ENCODE results near the gene ARID1A. TPM values are rescaled to one million over a fixed set of nuclear protein-coding genes. Genes with fewer than 3 reads are reported as not detected.

The ARID1A gene
- total and polyA plus RNA-seq, 9 of the 15 experiments (the other 6 are each of a cell fraction or from before 2014, with no cell fraction given) = 8.3 to 88.3 (median 22.5) TPM

GRCh38 chr1:26695356-26696118, at the start of gene ARID1A (continued):
- TF ChIP-seq, protein P1, sequence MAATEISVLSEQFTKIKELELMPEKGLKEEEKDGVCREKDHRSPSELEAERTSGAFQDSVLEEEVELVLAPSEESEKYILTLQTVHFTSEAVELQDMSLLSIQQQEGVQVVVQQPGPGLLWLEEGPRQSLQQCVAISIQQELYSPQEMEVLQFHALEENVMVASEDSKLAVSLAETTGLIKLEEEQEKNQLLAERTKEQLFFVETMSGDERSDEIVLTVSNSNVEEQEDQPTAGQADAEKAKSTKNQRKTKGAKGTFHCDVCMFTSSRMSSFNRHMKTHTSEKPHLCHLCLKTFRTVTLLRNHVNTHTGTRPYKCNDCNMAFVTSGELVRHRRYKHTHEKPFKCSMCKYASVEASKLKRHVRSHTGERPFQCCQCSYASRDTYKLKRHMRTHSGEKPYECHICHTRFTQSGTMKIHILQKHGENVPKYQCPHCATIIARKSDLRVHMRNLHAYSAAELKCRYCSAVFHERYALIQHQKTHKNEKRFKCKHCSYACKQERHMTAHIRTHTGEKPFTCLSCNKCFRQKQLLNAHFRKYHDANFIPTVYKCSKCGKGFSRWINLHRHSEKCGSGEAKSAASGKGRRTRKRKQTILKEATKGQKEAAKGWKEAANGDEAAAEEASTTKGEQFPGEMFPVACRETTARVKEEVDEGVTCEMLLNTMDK (IDR thresholded peaks at IDR 0.05; ENCODE audit: borderline replicate concordance, insufficient read depth, low read depth, low read length, poor library complexity, severe bottlenecking) = peak; percentile 24
- no peak for TF ChIP-seq ADNP (tag; IDR thresholded peaks at IDR 0.05)
- peak; percentile 100 for TF ChIP-seq NEUROD1 (IDR thresholded peaks at IDR 0.05; ENCODE audit: borderline replicate concordance, low read depth, low read length, partially characterized antibody)
- no peak for TF ChIP-seq SLC30A9 (CRISPR knock-in tag; IDR thresholded peaks at IDR 0.05)
- TF ChIP-seq, protein P2, sequence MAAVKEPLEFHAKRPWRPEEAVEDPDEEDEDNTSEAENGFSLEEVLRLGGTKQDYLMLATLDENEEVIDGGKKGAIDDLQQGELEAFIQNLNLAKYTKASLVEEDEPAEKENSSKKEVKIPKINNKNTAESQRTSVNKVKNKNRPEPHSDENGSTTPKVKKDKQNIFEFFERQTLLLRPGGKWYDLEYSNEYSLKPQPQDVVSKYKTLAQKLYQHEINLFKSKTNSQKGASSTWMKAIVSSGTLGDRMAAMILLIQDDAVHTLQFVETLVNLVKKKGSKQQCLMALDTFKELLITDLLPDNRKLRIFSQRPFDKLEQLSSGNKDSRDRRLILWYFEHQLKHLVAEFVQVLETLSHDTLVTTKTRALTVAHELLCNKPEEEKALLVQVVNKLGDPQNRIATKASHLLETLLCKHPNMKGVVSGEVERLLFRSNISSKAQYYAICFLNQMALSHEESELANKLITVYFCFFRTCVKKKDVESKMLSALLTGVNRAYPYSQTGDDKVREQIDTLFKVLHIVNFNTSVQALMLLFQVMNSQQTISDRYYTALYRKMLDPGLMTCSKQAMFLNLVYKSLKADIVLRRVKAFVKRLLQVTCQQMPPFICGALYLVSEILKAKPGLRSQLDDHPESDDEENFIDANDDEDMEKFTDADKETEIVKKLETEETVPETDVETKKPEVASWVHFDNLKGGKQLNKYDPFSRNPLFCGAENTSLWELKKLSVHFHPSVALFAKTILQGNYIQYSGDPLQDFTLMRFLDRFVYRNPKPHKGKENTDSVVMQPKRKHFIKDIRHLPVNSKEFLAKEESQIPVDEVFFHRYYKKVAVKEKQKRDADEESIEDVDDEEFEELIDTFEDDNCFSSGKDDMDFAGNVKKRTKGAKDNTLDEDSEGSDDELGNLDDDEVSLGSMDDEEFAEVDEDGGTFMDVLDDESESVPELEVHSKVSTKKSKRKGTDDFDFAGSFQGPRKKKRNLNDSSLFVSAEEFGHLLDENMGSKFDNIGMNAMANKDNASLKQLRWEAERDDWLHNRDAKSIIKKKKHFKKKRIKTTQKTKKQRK (IDR thresholded peaks at IDR 0.05; ENCODE audit: borderline replicate concordance, low read depth, low read length) = no peak
- TF ChIP-seq ARNT (IDR thresholded peaks at IDR 0.05) = peak in 1 of 2 experiments; percentile 59; a peak in 1 of 4 replicates
- TF ChIP-seq RAD51 (IDR thresholded peaks at IDR 0.05; ENCODE audit: borderline replicate concordance, low read depth) = peak; percentile 35; the same call in 1 of the 2 replicates
- TF ChIP-seq E2F4 (CRISPR knock-in tag; IDR thresholded peaks at IDR 0.05; ENCODE audit: low read depth) = peak; percentile 86; the same call in 1 of the 2 replicates
- TF ChIP-seq, protein P3, sequence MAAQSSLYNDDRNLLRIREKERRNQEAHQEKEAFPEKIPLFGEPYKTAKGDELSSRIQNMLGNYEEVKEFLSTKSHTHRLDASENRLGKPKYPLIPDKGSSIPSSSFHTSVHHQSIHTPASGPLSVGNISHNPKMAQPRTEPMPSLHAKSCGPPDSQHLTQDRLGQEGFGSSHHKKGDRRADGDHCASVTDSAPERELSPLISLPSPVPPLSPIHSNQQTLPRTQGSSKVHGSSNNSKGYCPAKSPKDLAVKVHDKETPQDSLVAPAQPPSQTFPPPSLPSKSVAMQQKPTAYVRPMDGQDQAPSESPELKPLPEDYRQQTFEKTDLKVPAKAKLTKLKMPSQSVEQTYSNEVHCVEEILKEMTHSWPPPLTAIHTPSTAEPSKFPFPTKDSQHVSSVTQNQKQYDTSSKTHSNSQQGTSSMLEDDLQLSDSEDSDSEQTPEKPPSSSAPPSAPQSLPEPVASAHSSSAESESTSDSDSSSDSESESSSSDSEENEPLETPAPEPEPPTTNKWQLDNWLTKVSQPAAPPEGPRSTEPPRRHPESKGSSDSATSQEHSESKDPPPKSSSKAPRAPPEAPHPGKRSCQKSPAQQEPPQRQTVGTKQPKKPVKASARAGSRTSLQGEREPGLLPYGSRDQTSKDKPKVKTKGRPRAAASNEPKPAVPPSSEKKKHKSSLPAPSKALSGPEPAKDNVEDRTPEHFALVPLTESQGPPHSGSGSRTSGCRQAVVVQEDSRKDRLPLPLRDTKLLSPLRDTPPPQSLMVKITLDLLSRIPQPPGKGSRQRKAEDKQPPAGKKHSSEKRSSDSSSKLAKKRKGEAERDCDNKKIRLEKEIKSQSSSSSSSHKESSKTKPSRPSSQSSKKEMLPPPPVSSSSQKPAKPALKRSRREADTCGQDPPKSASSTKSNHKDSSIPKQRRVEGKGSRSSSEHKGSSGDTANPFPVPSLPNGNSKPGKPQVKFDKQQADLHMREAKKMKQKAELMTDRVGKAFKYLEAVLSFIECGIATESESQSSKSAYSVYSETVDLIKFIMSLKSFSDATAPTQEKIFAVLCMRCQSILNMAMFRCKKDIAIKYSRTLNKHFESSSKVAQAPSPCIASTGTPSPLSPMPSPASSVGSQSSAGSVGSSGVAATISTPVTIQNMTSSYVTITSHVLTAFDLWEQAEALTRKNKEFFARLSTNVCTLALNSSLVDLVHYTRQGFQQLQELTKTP (IDR thresholded peaks at IDR 0.05; ENCODE audit: low read depth in 1 of 2, partially characterized antibody in 2 of 2) = peak in 1 of 2 experiments; percentile 83
- TF ChIP-seq ETV6 (IDR thresholded peaks at IDR 0.05; ENCODE audit: borderline replicate concordance in 1 of 2, low read depth in 2 of 2, low read length in 1 of 2) = peak; percentile 35 to 75; a peak in 2 of 4 replicates
- TF ChIP-seq ETV6 (CRISPR knock-in tag; IDR thresholded peaks at IDR 0.05; ENCODE audit: borderline replicate concordance) = no peak

Measured in K562 (cell line).